CD14-positive monocyte (primary cell): Measurements from ENCODE around the gene PSMB10. TPM values are rescaled to one million over a fixed set of nuclear protein-coding genes. Genes with fewer than 3 reads are reported as not detected.
"Not testable (repeated sequence)": the region's sequence is repeated elsewhere in the genome, so short reads cannot be mapped to it uniquely, and the experiment has no call there.

Experiments used
- DNase-seq, 3 donors: peaks; one replicate each; pipeline ENCODE4 v3.0.0-alpha.2; 2011 to 2022
- H2AFZ ChIP-seq: 2 replicates; pipeline ENCODE4 v1.6.0; 2012; ENCODE audit warnings: mild to moderate bottlenecking, low read depth, low read length, inconsistent platforms; ENCODE audit not compliant: insufficient read depth, poor library complexity, severe bottlenecking
- H3K27ac ChIP-seq, 2 donors: 1 replicate in 1 of 2; 2 replicates in 1 of 2; pipeline ENCODE4 v1.5.1; 2012 to 2013; ENCODE audit warnings: low read length in 2 of 2, control low read depth in 1 of 2, inconsistent platforms in 1 of 2, low read depth in 1 of 2, mild to moderate bottlenecking in 1 of 2
- H3K27me3 ChIP-seq, 2 donors: one replicate each; pipeline versions ENCODE4 v1.6.0 to v1.6.1; 2011 to 2013; ENCODE audit warnings: low read length in 2 of 2; ENCODE audit not compliant: control insufficient read depth in 2 of 2, insufficient read depth in 2 of 2
- H3K36me3 ChIP-seq, 2 donors: replicated peaks in 1 of 2; 1 replicate in 1 of 2; 2 replicates in 1 of 2; pipeline versions ENCODE4 v1.5.1 to v1.6.1; 2012 to 2013; ENCODE audit warnings: low read length in 2 of 2, control low read depth in 1 of 2, inconsistent platforms in 1 of 2, mild to moderate bottlenecking in 1 of 2; ENCODE audit not compliant: insufficient read depth in 2 of 2, control insufficient read depth in 1 of 2
- H3K4me1 ChIP-seq, 2 donors: 1 replicate in 1 of 2; 2 replicates in 1 of 2; pipeline versions ENCODE4 v1.5.1 to v1.6.1; 2012 to 2013; ENCODE audit warnings: low read length in 2 of 2, control low read depth in 1 of 2, inconsistent platforms in 1 of 2, mild to moderate bottlenecking in 1 of 2, moderate library complexity in 1 of 2; ENCODE audit not compliant: insufficient read depth in 2 of 2, control insufficient read depth in 1 of 2
- H3K4me2 ChIP-seq: replicated peaks from 2 replicates; pipeline ENCODE3; 2012; ENCODE audit warnings: low read length, moderate library complexity, mild to moderate bottlenecking; ENCODE audit not compliant: poor library complexity, severe bottlenecking; ENCODE audit errors: extremely low read depth
- H3K4me3 ChIP-seq, 3 experiments: fragments of 200-600 bp in 1 of 3; sonication (generic) in 1 of 3; replicated peaks in 1 of 3; 1 replicate in 2 of 3; 2 replicates in 1 of 3; pipeline ENCODE4 v1.5.1; 2011 to 2013; ENCODE audit warnings: low read length in 3 of 3, mild to moderate bottlenecking in 3 of 3, control low read depth in 2 of 3, low read depth in 2 of 3, inconsistent platforms in 1 of 3, moderate library complexity in 1 of 3
- H3K79me2 ChIP-seq: 2 replicates; pipeline ENCODE4 v1.6.0; 2012; ENCODE audit warnings: mild to moderate bottlenecking, control low read depth, inconsistent platforms, low read length, moderate library complexity; ENCODE audit not compliant: insufficient read depth
- H3K9ac ChIP-seq: 2 replicates; pipeline ENCODE4 v1.6.0; 2017; ENCODE audit warnings: low read length, mild to moderate bottlenecking; ENCODE audit not compliant: insufficient read depth, poor library complexity, severe bottlenecking
- H3K9me3 ChIP-seq, 2 donors: replicated peaks in 1 of 2; 1 replicate in 1 of 2; 2 replicates in 1 of 2; pipeline versions ENCODE4 v1.5.1 to v1.6.1; 2012 to 2013; ENCODE audit warnings: low read length in 2 of 2, control low read depth in 1 of 2; ENCODE audit not compliant: control insufficient read depth in 1 of 2, insufficient read depth in 1 of 2
- H4K20me1 ChIP-seq: 2 replicates; pipeline ENCODE4 v1.6.0; 2012; ENCODE audit warnings: mild to moderate bottlenecking, low read length, control low read depth, moderate library complexity; ENCODE audit not compliant: insufficient read depth
- H3K27ac Mint-ChIP-seq, 7 donors: one replicate each; pipeline ENCODE4 v1.8.0; 2020; ENCODE audit warnings: mild to moderate bottlenecking in 7 of 7, mixed read lengths in 7 of 7, moderate library complexity in 6 of 7, inconsistent platforms in 2 of 7
- H3K27me3 Mint-ChIP-seq, 3 donors: one replicate each; pipeline ENCODE4 v1.8.0; 2021 to 2022; ENCODE audit warnings: low read depth in 3 of 3, mild to moderate bottlenecking in 3 of 3, mixed read lengths in 3 of 3, moderate library complexity in 3 of 3, inconsistent platforms in 1 of 3
- H3K36me3 Mint-ChIP-seq, 2 donors: one replicate each; pipeline ENCODE4 v1.8.0; 2020; ENCODE audit warnings: mixed read lengths in 2 of 2, inconsistent platforms in 1 of 2, mild to moderate bottlenecking in 1 of 2
- H3K4me1 Mint-ChIP-seq: one replicate; pipeline ENCODE4 v1.8.0; 2020; ENCODE audit warnings: mild to moderate bottlenecking, mixed read lengths
- H3K4me3 Mint-ChIP-seq, 2 donors: one replicate each; pipeline ENCODE4 v1.8.0; 2020; ENCODE audit warnings: mild to moderate bottlenecking in 2 of 2, mixed read lengths in 2 of 2, moderate library complexity in 1 of 2
- H3K9me3 Mint-ChIP-seq, 7 donors: one replicate each; pipeline ENCODE4 v1.8.0; 2020 to 2022; ENCODE audit warnings: mixed read lengths in 7 of 7, mild to moderate bottlenecking in 6 of 7, moderate library complexity in 6 of 7, inconsistent platforms in 2 of 7
- CTCF ChIP-seq: fragments of 200-600 bp; IDR thresholded peaks from one replicate; pipeline ENCODE4 v1.8.0; 2022; ENCODE audit warnings: antibody characterized with exemption, mild to moderate bottlenecking
- WGBS: methylation state at CpG from one replicate; pipeline ENCODE4 v1.1.5; 2013; ENCODE audit warnings: missing lambda C conversion rate; ENCODE audit not compliant: insufficient coverage; 5-methylcytosine and 5-hydroxymethylcytosine counted together
- intact Hi-C, 2 donors: fragments of 100-400 bp; cut with micrococcal nuclease; formaldehyde crosslinking; loops; one replicate each; pipeline versions ENCODE4 v1.15.0 to v1.15.1; 2023
- polyA plus RNA-seq, 3 donors: library from polyadenylated mRNA; depleted of rRNA in 1 of 3; unstranded in 2 of 3; stranded (reverse) in 1 of 3; fragments of 300-500 nt in 2 of 3; fragments of >200 nt in 1 of 3; fragmentation: Illumina TruSeq in 2 of 3; gene quantifications; 1 replicate in 2 of 3; 2 replicates in 1 of 3; pipeline ENCODE4 v1.2.3, GENCODE V29; 2012 to 2021

Gene PSMB10
- polyA plus RNA-seq, 3 donors: 158 to 798 (median 609) TPM

GRCh38 chr16:67939507-67940445 lies 3.1 kb upstream of the PSMB10 start:
- H3K9ac ChIP-seq: no peak overlapping the region
- H3K79me2 ChIP-seq: peaks cover 21% of the 10 kb centered on the region
- H3K4me2 ChIP-seq: no peak overlapping the region
- WGBS: 82% methylated on average over 17 of the region's 33 CpGs
- H3K4me3 ChIP-seq: no peak overlapping the region
- Mint-ChIP-seq H3K36me3 (peaks cover 21 to 47% of the 10 kb centered on the region in 2 donors), H3K4me1 (peaks cover 29% of the 10 kb centered on the region), H3K27ac (peak overlapping the region in 2 of 7 donors; percentile 32 to 69), H3K27me3 (peaks cover 0 to 4% (median 2%) of the 10 kb centered on the region in 3 donors), H3K4me3 (peak overlapping the region; percentile 27 to 48), H3K9me3 (peaks cover 0 to 1% (median 0%) of the 10 kb centered on the region in 7 donors)
- no peak for TF ChIP-seq CTCF
- no peaks in the 10 kb centered on the region for H3K9me3 ChIP-seq
- intact Hi-C loops: loop anchor here (5.0 to 10.0 kb wide), 5 partner anchors 47 to 132 kb away; partner anchors contain the start of genes EDC4 (in 1 of the 2), PSKH1 (in 1 of the 2), RANBP10 (in 1 of the 2) and TSNAXIP1 (in 1 of the 2)
- H3K4me1 ChIP-seq: peaks cover 29 to 33% of the 10 kb centered on the region in 2 donors
- H3K36me3 ChIP-seq: peaks cover 29 to 30% of the 10 kb centered on the region in 2 donors
- H3K27me3 ChIP-seq: no peaks in the 10 kb centered on the region
- no peak overlapping the region for H2AFZ ChIP-seq
- peaks cover 22% of the 10 kb centered on the region for H4K20me1 ChIP-seq
- no peak overlapping the region for H3K27ac ChIP-seq
- DNase-seq: peak in 1 of 3 donors; percentile 26

GRCh38 chr16:67937713-67938112 lies 1.1 kb upstream of the PSMB10 start:
- H2AFZ ChIP-seq, H3K4me3 Mint-ChIP-seq, H3K9ac ChIP-seq, H3K27me3 Mint-ChIP-seq, H3K27me3 ChIP-seq, H3K9me3 ChIP-seq, H3K9me3 Mint-ChIP-seq, DNase-seq: not testable (repeated sequence)
- peak overlapping the region; percentile 75 for H3K4me2 ChIP-seq
- peaks cover 29 to 40% of the 10 kb centered on the region in 2 donors for H3K4me1 ChIP-seq
- intact Hi-C loops: loop anchor here (5.0 to 10.0 kb wide), 5 partner anchors 45 to 130 kb away; partner anchors contain the start of genes EDC4 (in 1 of the 2), PSKH1 (in 1 of the 2), RANBP10 (in 1 of the 2) and TSNAXIP1 (in 1 of the 2)
- H4K20me1 ChIP-seq: peaks cover 40% of the 10 kb centered on the region
- peak overlapping the region in 6 of 7 donors; percentile 41 to 96 (median 87) for H3K27ac Mint-ChIP-seq
- H3K79me2 ChIP-seq: peaks cover 30% of the 10 kb centered on the region
- peak overlapping the region; percentile 89 to 93 for H3K27ac ChIP-seq
- H3K36me3 ChIP-seq: peaks cover 30 to 31% of the 10 kb centered on the region in 2 donors
- H3K4me1 Mint-ChIP-seq: peaks cover 36% of the 10 kb centered on the region
- no CpG with 5 or more reads among the region's 5 CpGs for WGBS
- peak overlapping the region in 1 of 3 experiments; percentile 90 for H3K4me3 ChIP-seq
- H3K36me3 Mint-ChIP-seq: peaks cover 26 to 47% of the 10 kb centered on the region in 2 donors
